RWPE2 (cell line): ENCODE results near the gene ATG7.
"Not testable (repeated sequence)": the region's sequence is repeated elsewhere in the genome, so short reads cannot be mapped to it uniquely, and the experiment has no call there.

ENCODE experiments used
- ATAC-seq: fragments of 200-7000 bp; cut with Tn5 transposase; 3 replicates; pipeline ENCODE4 v1.9.1; 2021; ENCODE audit warnings: low read depth
- DNase-seq: peaks from one replicate; pipeline ENCODE4 v3.0.0-alpha.2; 2020; ENCODE audit warnings: low spot score
- H3K27ac ChIP-seq: fragments of 450-650 bp; 2 replicates; pipeline ENCODE4 v1.5.1; 2017; ENCODE audit warnings: mild to moderate bottlenecking; ENCODE audit not compliant: poor library complexity, severe bottlenecking
- H3K27me3 ChIP-seq: fragments of 250-450 bp; sonication (Bioruptor Pico); 2 replicates; pipeline ENCODE4 v1.5.1; 2021; ENCODE audit warnings: mild to moderate bottlenecking, moderate library complexity; ENCODE audit not compliant: insufficient read depth, poor library complexity, severe bottlenecking
- H3K36me3 ChIP-seq: fragments of 250-450 bp; sonication (Bioruptor Pico); 2 replicates; pipeline ENCODE4 v1.5.1; 2020; ENCODE audit warnings: low read depth, mild to moderate bottlenecking, moderate library complexity
- H3K4me1 ChIP-seq: fragments of 250-450 bp; sonication (Bioruptor Pico); 2 replicates; pipeline ENCODE4 v1.5.1; 2021; ENCODE audit warnings: mild to moderate bottlenecking, moderate library complexity; ENCODE audit not compliant: insufficient read depth, poor library complexity, severe bottlenecking
- H3K4me3 ChIP-seq: fragments of 250-450 bp; sonication (Bioruptor Pico); 2 replicates; pipeline ENCODE4 v1.5.1; 2021; ENCODE audit warnings: mild to moderate bottlenecking, moderate library complexity; ENCODE audit not compliant: severe bottlenecking
- H3K9me3 ChIP-seq: fragments of 250-450 bp; sonication (Bioruptor Pico); 2 replicates; pipeline ENCODE4 v1.5.1; 2021; ENCODE audit warnings: mild to moderate bottlenecking, moderate library complexity; ENCODE audit not compliant: severe bottlenecking
- CTCF ChIP-seq: fragments of 450-650 bp; IDR thresholded peaks from one replicate; pipeline ENCODE4 v1.5.1; 2017; ENCODE audit warnings: mild to moderate bottlenecking, moderate library complexity; ENCODE audit not compliant: poor library complexity, severe bottlenecking

The ATG7 gene

DNA sequence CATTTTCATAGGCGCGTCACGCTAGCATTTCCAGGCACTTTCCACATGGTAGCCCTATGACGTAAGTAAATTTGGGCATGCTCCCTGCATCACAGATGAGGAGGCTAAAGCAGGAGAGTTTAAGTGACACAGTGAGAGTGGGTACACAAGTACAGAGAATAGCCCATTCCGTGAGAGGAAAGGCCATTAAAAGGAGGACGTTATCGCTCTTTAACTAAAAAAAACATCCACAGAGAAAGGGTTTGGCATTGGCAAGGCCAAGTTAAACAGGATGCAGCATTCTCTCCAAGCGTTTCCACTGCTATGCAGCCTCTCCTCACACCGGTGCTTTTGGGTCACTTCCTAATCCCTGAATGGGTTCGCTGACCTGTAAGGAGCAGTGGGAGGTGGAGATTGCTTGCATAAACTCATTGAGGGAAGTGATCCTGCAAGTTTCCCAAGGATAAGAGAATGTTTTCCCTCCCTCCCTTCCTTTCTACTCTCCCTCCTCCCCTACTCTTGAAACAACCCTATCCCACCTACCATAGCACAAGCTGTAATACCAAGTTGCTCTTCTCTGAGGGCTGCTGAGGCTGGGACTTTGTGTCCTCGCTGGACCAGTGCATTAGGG is 223.9 kb downstream of the ATG7 start:
- Histone ChIP-seq H3K36me3 (no peaks in the 10 kb centered on the region), H3K4me1 (peaks cover 21% of the 10 kb centered on the region), H3K27ac (no peak overlapping the region), H3K27me3 (no peaks in the 10 kb centered on the region), H3K4me3 (no peak overlapping the region), H3K9me3 (no peaks in the 10 kb centered on the region)
- TF ChIP-seq CTCF, result no peak
- no peak for ATAC-seq
- no peak for DNase-seq

DNA sequence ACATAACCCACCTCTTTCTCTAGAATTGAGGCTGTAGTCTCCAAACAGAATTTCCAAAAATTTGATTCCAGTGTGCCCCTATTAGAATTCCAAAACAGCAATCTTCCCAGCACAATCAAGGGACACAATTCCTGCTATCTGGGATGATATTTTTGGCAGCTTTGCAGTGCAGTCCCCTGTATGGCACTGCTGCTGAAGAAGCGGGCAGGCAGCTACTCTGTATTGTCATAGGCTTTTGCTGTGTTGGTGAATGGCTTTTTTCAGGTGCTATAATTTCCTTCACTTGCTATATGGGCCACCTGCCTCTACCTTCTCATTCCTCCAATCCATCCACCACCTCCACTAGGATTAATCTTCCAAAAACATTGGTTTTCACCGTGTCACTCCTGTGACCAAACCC is 226.0 kb downstream of the ATG7 start:
- no peak overlapping the region for H3K4me3 ChIP-seq
- DNase-seq, result no peak
- no peak for TF ChIP-seq CTCF

DNA sequence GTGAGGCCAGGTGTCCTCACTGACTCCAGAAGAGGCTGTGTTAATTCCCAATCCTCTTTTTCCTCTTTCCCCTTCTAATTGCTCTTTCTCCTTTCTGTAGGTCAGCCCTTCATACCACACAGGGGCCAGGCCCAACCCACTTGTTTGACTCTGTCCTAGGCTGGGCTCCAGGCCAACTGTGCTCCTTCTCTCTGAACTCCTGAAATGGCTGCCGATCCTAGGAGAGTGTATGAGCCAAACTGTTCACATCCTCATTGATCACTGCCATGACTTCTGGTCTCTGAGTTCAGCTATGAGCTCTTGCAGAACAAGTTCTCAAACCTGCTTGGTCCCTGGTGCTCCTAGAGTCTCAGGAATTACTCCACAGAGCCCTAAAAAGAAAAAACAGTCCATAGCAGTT is 226.4 kb downstream of the ATG7 start:
- Histone ChIP-seq H3K4me3 (no peak overlapping the region), H3K4me1 (peaks cover 21% of the 10 kb centered on the region), H3K27me3 (no peaks in the 10 kb centered on the region), H3K36me3 (no peaks in the 10 kb centered on the region), H3K27ac (peak overlapping the region; percentile 88), H3K9me3 (no peaks in the 10 kb centered on the region)
- no peak for TF ChIP-seq CTCF
- peak; percentile 76 for ATAC-seq
- peak; percentile 75 for DNase-seq

More for the DNA sequence above, 226.0 kb downstream of the ATG7 start:
- no peaks in the 10 kb centered on the region for H3K27me3 ChIP-seq
- no peak for ATAC-seq
- no peaks in the 10 kb centered on the region for H3K36me3 ChIP-seq
- peaks cover 21% of the 10 kb centered on the region for H3K4me1 ChIP-seq
- H3K9me3 ChIP-seq, result no peaks in the 10 kb centered on the region
- H3K27ac ChIP-seq, result peak overlapping the region; percentile 88

DNA sequence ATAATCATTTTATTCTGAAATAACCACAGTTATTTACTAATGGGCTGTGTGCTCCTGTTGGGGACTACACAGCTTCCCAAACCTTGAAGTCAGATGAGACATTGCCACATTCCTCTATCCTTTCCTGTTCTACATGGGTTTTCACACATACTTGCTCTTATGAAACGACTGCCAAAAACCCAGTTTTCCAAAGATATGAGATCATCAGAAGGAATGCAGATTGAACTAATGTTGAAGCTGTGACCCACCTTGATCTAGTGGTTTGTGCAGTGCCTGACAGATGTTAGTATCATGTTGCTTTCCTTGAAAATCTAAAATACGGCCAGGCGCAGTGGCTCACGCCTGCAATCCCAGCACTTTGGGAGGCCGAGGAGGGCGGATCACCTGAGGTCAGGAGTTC is 226.9 kb downstream of the ATG7 start:
- peak overlapping the region; percentile 88 for H3K27ac ChIP-seq
- no peak for DNase-seq
- H3K36me3 ChIP-seq, result no peaks in the 10 kb centered on the region
- no peaks in the 10 kb centered on the region for H3K27me3 ChIP-seq
- H3K4me3 ChIP-seq, result no peak overlapping the region
- H3K4me1 ChIP-seq, result peaks cover 21% of the 10 kb centered on the region
- peak; percentile 94 for ATAC-seq
- TF ChIP-seq CTCF, result no peak
- no peaks in the 10 kb centered on the region for H3K9me3 ChIP-seq

- H3K36me3 ChIP-seq, H3K27ac ChIP-seq, H3K4me3 ChIP-seq, ATAC-seq, H3K27me3 ChIP-seq, H3K9me3 ChIP-seq, DNase-seq: not testable (repeated sequence)
- H3K4me1 ChIP-seq, result peaks cover 21% of the 10 kb centered on the region
Observed at GRCh38 chr3:11502413-11502812, 230.2 kb downstream of the ATG7 start.
